HEK293 (cell line): ENCODE results near the gene DNTTIP2.

Source experiments
- GLI2 ChIP-seq: fragments of 450-650 bp; formaldehyde crosslinking; IDR thresholded peaks from 2 replicates; pipeline ENCODE4; 2017; ENCODE audit warnings: missing biosample characterization, missing genetic modification characterization, low read depth, borderline replicate concordance
- MYNN ChIP-seq: fragments of 450-650 bp; formaldehyde crosslinking; IDR thresholded peaks from 2 replicates; pipeline ENCODE4 v1.5.1; 2016; ENCODE audit warnings: missing biosample characterization, missing genetic modification characterization, borderline replicate concordance
- OVOL3 ChIP-seq: fragments of 450-650 bp; formaldehyde crosslinking; IDR thresholded peaks from 2 replicates; pipeline ENCODE4 v1.5.1; 2016; ENCODE audit warnings: missing biosample characterization, missing genetic modification characterization
- PRDM1 ChIP-seq: fragments of 450-650 bp; formaldehyde crosslinking; IDR thresholded peaks from 2 replicates; pipeline ENCODE4; 2016; ENCODE audit warnings: missing biosample characterization, missing genetic modification characterization
- SCRT2 ChIP-seq: fragments of 450-650 bp; formaldehyde crosslinking; IDR thresholded peaks from 2 replicates; pipeline ENCODE4 v1.5.1; 2016; ENCODE audit warnings: missing biosample characterization, missing genetic modification characterization
- TRIM28 ChIP-seq: IDR thresholded peaks from 2 replicates; pipeline ENCODE4 v1.6.1; 2011; ENCODE audit warnings: low read length, control low read depth, borderline replicate concordance
- ZBTB17 ChIP-seq: fragments of 450-650 bp; formaldehyde crosslinking; IDR thresholded peaks from 2 replicates; pipeline ENCODE4 v1.5.1; 2016; ENCODE audit warnings: missing biosample characterization, missing genetic modification characterization
- ZFP69B ChIP-seq: fragments of 450-650 bp; formaldehyde crosslinking; IDR thresholded peaks from 2 replicates; pipeline ENCODE4 v1.5.1; 2016; ENCODE audit warnings: missing biosample characterization, missing genetic modification characterization
- ZNF155 ChIP-seq: fragments of 450-650 bp; formaldehyde crosslinking; IDR thresholded peaks from 2 replicates; pipeline ENCODE4 v1.5.1; 2016; ENCODE audit warnings: missing biosample characterization, missing genetic modification characterization
- ZNF292 ChIP-seq: fragments of 450-650 bp; formaldehyde crosslinking; IDR thresholded peaks from 2 replicates; pipeline ENCODE4 v1.5.1; 2016; ENCODE audit warnings: low read depth, missing biosample characterization, missing genetic modification characterization, borderline replicate concordance
- ZNF404 ChIP-seq: fragments of 450-650 bp; formaldehyde crosslinking; IDR thresholded peaks from 2 replicates; pipeline ENCODE4 v1.5.1; 2017; ENCODE audit warnings: missing biosample characterization, missing genetic modification characterization
- ZNF555 ChIP-seq: fragments of 450-650 bp; formaldehyde crosslinking; conservative IDR thresholded peaks from 2 replicates; pipeline ENCODE4 v1.5.1; 2017; ENCODE audit warnings: missing biosample characterization, mild to moderate bottlenecking, missing genetic modification characterization, inconsistent platforms
- ZNF623 ChIP-seq: fragments of 450-650 bp; formaldehyde crosslinking; IDR thresholded peaks from 2 replicates; pipeline ENCODE4 v1.5.1; 2016; ENCODE audit warnings: missing biosample characterization, missing genetic modification characterization
- ZNF76 ChIP-seq: fragments of 450-650 bp; formaldehyde crosslinking; IDR thresholded peaks from 2 replicates; pipeline ENCODE4; 2016; ENCODE audit warnings: low read depth, missing biosample characterization, missing genetic modification characterization, borderline replicate concordance
- ZNF776 ChIP-seq: fragments of 450-650 bp; formaldehyde crosslinking; IDR thresholded peaks from 2 replicates; pipeline ENCODE4 v1.5.0; 2017; ENCODE audit warnings: missing biosample characterization, missing genetic modification characterization, borderline replicate concordance
- ZNF792 ChIP-seq: fragments of 450-650 bp; formaldehyde crosslinking; IDR thresholded peaks from 2 replicates; pipeline ENCODE4 v1.5.1; 2016; ENCODE audit warnings: missing biosample characterization, missing genetic modification characterization
- TF ChIP-seq, protein P1 (sequence below): fragments of 450-650 bp; formaldehyde crosslinking; IDR thresholded peaks from 2 replicates; pipeline ENCODE4 v1.5.1; 2016; ENCODE audit warnings: missing biosample characterization, missing genetic modification characterization, borderline replicate concordance
- TF ChIP-seq, protein P2 (sequence below): fragments of 450-650 bp; formaldehyde crosslinking; IDR thresholded peaks from 2 replicates; pipeline ENCODE4 v1.5.1; 2016; ENCODE audit warnings: missing biosample characterization, missing genetic modification characterization, borderline replicate concordance
- TF ChIP-seq, protein P3 (sequence below): fragments of 450-650 bp; formaldehyde crosslinking; IDR thresholded peaks from 2 replicates; pipeline ENCODE4 v1.5.1; 2016; ENCODE audit warnings: missing biosample characterization, missing genetic modification characterization
- TF ChIP-seq, protein P4 (sequence below): fragments of 450-650 bp; IDR thresholded peaks from 2 replicates; pipeline ENCODE4 v1.5.1; 2018; ENCODE audit warnings: missing biosample characterization, missing genetic modification characterization
- TF ChIP-seq, protein P5 (sequence below): fragments of 450-650 bp; IDR thresholded peaks from 2 replicates; pipeline ENCODE4 v1.5.1; 2018; ENCODE audit warnings: missing biosample characterization, mild to moderate bottlenecking, missing genetic modification characterization
- TF ChIP-seq, protein P6 (sequence below): fragments of 450-650 bp; formaldehyde crosslinking; IDR thresholded peaks from 2 replicates; pipeline ENCODE4 v1.5.1; 2017; ENCODE audit warnings: missing biosample characterization, mild to moderate bottlenecking, missing genetic modification characterization, moderate library complexity

The DNTTIP2 gene

GRCh38 chr1:93909146-93910050, 30.4 kb upstream of the DNTTIP2 start, which contains the start of gene GCLM (continued):
- TF ChIP-seq ZNF623 (tag by site-specific recombination) (no peak), ZNF76 (tag by site-specific recombination) (no peak), ZNF555 (tag by site-specific recombination) (no peak), ZFP69B (tag by site-specific recombination) (no peak), ZNF292 (no peak), SCRT2 (no peak), ZNF155 (tag by site-specific recombination) (no peak), GLI2 (no peak), TRIM28 (peak; percentile 88; the same call in 1 of the 2 replicates), ZNF776 (tag by site-specific recombination) (no peak), ZBTB17 (peak; percentile 56; the same call in 1 of the 2 replicates), PRDM1 (tag by site-specific recombination) (no peak), ZNF404 (tag by site-specific recombination) (no peak), ZNF792 (tag by site-specific recombination) (no peak), MYNN (no peak), OVOL3 (tag by site-specific recombination) (no peak)
- TF ChIP-seq, protein P1, sequence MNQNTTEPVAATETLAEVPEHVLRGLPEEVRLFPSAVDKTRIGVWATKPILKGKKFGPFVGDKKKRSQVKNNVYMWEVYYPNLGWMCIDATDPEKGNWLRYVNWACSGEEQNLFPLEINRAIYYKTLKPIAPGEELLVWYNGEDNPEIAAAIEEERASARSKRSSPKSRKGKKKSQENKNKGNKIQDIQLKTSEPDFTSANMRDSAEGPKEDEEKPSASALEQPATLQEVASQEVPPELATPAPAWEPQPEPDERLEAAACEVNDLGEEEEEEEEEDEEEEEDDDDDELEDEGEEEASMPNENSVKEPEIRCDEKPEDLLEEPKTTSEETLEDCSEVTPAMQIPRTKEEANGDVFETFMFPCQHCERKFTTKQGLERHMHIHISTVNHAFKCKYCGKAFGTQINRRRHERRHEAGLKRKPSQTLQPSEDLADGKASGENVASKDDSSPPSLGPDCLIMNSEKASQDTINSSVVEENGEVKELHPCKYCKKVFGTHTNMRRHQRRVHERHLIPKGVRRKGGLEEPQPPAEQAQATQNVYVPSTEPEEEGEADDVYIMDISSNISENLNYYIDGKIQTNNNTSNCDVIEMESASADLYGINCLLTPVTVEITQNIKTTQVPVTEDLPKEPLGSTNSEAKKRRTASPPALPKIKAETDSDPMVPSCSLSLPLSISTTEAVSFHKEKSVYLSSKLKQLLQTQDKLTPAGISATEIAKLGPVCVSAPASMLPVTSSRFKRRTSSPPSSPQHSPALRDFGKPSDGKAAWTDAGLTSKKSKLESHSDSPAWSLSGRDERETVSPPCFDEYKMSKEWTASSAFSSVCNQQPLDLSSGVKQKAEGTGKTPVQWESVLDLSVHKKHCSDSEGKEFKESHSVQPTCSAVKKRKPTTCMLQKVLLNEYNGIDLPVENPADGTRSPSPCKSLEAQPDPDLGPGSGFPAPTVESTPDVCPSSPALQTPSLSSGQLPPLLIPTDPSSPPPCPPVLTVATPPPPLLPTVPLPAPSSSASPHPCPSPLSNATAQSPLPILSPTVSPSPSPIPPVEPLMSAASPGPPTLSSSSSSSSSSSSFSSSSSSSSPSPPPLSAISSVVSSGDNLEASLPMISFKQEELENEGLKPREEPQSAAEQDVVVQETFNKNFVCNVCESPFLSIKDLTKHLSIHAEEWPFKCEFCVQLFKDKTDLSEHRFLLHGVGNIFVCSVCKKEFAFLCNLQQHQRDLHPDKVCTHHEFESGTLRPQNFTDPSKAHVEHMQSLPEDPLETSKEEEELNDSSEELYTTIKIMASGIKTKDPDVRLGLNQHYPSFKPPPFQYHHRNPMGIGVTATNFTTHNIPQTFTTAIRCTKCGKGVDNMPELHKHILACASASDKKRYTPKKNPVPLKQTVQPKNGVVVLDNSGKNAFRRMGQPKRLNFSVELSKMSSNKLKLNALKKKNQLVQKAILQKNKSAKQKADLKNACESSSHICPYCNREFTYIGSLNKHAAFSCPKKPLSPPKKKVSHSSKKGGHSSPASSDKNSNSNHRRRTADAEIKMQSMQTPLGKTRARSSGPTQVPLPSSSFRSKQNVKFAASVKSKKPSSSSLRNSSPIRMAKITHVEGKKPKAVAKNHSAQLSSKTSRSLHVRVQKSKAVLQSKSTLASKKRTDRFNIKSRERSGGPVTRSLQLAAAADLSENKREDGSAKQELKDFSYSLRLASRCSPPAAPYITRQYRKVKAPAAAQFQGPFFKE (tag by site-specific recombination) = no peak
- TF ChIP-seq, protein P2, sequence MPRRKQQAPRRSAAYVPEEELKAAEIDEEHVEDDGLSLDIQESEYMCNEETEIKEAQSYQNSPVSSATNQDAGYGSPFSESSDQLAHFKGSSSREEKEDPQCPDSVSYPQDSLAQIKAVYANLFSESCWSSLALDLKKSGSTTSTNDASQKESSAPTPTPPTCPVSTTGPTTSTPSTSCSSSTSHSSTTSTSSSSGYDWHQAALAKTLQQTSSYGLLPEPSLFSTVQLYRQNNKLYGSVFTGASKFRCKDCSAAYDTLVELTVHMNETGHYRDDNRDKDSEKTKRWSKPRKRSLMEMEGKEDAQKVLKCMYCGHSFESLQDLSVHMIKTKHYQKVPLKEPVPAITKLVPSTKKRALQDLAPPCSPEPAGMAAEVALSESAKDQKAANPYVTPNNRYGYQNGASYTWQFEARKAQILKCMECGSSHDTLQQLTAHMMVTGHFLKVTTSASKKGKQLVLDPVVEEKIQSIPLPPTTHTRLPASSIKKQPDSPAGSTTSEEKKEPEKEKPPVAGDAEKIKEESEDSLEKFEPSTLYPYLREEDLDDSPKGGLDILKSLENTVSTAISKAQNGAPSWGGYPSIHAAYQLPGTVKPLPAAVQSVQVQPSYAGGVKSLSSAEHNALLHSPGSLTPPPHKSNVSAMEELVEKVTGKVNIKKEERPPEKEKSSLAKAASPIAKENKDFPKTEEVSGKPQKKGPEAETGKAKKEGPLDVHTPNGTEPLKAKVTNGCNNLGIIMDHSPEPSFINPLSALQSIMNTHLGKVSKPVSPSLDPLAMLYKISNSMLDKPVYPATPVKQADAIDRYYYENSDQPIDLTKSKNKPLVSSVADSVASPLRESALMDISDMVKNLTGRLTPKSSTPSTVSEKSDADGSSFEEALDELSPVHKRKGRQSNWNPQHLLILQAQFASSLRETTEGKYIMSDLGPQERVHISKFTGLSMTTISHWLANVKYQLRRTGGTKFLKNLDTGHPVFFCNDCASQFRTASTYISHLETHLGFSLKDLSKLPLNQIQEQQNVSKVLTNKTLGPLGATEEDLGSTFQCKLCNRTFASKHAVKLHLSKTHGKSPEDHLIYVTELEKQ = no peak
- TF ChIP-seq, protein P3, sequence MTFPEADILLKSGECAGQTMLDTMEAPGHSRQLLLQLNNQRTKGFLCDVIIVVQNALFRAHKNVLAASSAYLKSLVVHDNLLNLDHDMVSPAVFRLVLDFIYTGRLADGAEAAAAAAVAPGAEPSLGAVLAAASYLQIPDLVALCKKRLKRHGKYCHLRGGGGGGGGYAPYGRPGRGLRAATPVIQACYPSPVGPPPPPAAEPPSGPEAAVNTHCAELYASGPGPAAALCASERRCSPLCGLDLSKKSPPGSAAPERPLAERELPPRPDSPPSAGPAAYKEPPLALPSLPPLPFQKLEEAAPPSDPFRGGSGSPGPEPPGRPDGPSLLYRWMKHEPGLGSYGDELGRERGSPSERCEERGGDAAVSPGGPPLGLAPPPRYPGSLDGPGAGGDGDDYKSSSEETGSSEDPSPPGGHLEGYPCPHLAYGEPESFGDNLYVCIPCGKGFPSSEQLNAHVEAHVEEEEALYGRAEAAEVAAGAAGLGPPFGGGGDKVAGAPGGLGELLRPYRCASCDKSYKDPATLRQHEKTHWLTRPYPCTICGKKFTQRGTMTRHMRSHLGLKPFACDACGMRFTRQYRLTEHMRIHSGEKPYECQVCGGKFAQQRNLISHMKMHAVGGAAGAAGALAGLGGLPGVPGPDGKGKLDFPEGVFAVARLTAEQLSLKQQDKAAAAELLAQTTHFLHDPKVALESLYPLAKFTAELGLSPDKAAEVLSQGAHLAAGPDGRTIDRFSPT = no peak
- TF ChIP-seq, protein P4, sequence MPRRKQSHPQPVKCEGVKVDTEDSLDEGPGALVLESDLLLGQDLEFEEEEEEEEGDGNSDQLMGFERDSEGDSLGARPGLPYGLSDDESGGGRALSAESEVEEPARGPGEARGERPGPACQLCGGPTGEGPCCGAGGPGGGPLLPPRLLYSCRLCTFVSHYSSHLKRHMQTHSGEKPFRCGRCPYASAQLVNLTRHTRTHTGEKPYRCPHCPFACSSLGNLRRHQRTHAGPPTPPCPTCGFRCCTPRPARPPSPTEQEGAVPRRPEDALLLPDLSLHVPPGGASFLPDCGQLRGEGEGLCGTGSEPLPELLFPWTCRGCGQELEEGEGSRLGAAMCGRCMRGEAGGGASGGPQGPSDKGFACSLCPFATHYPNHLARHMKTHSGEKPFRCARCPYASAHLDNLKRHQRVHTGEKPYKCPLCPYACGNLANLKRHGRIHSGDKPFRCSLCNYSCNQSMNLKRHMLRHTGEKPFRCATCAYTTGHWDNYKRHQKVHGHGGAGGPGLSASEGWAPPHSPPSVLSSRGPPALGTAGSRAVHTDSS (tag by site-specific recombination) = peak; percentile 7; the same call in 1 of the 2 replicates
- TF ChIP-seq, protein P5, sequence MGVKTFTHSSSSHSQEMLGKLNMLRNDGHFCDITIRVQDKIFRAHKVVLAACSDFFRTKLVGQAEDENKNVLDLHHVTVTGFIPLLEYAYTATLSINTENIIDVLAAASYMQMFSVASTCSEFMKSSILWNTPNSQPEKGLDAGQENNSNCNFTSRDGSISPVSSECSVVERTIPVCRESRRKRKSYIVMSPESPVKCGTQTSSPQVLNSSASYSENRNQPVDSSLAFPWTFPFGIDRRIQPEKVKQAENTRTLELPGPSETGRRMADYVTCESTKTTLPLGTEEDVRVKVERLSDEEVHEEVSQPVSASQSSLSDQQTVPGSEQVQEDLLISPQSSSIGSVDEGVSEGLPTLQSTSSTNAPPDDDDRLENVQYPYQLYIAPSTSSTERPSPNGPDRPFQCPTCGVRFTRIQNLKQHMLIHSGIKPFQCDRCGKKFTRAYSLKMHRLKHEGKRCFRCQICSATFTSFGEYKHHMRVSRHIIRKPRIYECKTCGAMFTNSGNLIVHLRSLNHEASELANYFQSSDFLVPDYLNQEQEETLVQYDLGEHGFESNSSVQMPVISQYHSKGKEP = peak; percentile 52; the same call in 1 of the 2 replicates
- TF ChIP-seq, protein P6, sequence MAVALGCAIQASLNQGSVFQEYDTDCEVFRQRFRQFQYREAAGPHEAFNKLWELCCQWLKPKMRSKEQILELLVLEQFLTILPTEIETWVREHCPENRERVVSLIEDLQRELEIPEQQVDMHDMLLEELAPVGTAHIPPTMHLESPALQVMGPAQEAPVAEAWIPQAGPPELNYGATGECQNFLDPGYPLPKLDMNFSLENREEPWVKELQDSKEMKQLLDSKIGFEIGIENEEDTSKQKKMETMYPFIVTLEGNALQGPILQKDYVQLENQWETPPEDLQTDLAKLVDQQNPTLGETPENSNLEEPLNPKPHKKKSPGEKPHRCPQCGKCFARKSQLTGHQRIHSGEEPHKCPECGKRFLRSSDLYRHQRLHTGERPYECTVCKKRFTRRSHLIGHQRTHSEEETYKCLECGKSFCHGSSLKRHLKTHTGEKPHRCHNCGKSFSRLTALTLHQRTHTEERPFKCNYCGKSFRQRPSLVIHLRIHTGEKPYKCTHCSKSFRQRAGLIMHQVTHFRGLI (tag by site-specific recombination) = no peak
